Endothelial cell of coronary artery (primary cell): ENCODE data around the gene VPS37C. TPM values are rescaled to one million over a fixed set of nuclear protein-coding genes. Genes with fewer than 3 reads are reported as not detected.

Experiments used
- total RNA-seq: library from RNA; depleted of rRNA; stranded (reverse); fragments of >200 nt; gene quantifications from 2 replicates; pipeline ENCODE4 v1.2.3, GENCODE V29; 2014

The VPS37C gene
- total RNA-seq: 8.0 and 8.3 TPM in 2 replicates

GRCh38 chr11:61161190-61162091 lies at the start of gene VPS37C:
TSS of gene VPS37C (minus strand) at chr11:61161426. CDS start at chr11:61138829, 22,597 bp downstream.

DNA sequence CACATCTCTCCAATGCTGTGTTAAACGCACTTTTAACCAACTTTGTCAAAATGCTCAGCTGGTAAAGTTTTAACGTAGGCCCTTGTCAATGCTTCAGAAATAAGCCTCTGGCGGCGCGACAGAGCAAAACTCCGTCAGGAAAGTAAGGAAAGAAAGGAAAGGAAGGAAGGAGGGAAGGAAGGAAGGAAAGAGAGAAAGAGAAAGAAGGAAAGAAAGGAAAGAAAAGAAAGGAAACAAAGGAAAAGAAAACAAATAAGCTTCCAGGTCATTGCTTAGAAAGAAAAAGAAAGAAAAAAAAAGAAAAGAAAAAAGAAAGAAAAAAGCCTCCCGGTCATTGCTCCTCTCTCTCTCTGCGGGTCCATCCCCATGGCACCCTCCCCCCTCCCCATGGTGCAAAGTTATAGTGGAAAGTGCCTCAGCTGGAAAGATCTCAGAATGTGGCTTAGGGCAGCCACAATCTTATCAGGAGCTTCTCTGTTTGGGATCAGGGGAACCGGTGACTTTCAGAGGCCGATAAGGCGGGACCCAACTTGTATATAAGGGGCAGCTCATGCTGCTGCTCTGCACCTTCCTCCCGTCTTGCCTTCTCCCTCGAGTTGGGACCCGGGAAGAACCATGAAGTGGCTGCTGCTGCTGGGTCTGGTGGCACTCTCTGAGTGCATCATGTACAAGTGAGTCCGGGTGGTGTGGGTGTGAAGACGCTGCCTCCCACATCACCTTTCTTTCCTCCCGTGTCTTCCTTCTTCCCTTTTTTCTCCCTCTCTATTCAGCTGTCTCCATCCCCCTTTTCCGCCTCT lies 41.9 kb upstream of the VPS37C start, which contains the start of gene PGA3:
PGA3 (plus strand) TSS at position 566 of the 797 bp plus-strand sequence; CDS start at position 616, 50 bp downstream.

Other genes starting within 250 kb of the VPS37C start
- 60.6 and 62.5 TPM in 2 replicates for gene TMEM109, start 247.3 kb downstream of the VPS37C start, total RNA-seq
- gene TMEM132A, start 237.0 kb downstream of the VPS37C start, total RNA-seq: 74.9 and 87.1 TPM in 2 replicates
- gene SLC15A3, start 209.2 kb downstream of the VPS37C start, total RNA-seq: 2.6 and 8.7 TPM in 2 replicates
- not detected in 2 replicates for gene CD6, start 189.7 kb downstream of the VPS37C start, total RNA-seq
- not detected in 2 replicates for gene CD5, start 58.9 kb downstream of the VPS37C start, total RNA-seq
- 0.09 TPM in 1 of 2 replicates, not detected in the other for gene PGA3, start 42.1 kb upstream of the VPS37C start, total RNA-seq
- gene PGA4, start 60.9 kb upstream of the VPS37C start, total RNA-seq: not detected in 2 replicates
- gene PGA5, start 79.7 kb upstream of the VPS37C start, total RNA-seq: not detected in 2 replicates
- 1.9 and 4.1 TPM in 2 replicates for gene VWCE, start 133.9 kb upstream of the VPS37C start, total RNA-seq
- gene DDB1, start 171.7 kb upstream of the VPS37C start, total RNA-seq: 274 and 319 TPM in 2 replicates
- gene TKFC, start 171.8 kb upstream of the VPS37C start, total RNA-seq: 12.3 and 18.7 TPM in 2 replicates
- gene CYB561A3, start 200.5 kb upstream of the VPS37C start, total RNA-seq: 30.8 and 32.1 TPM in 2 replicates
- gene TMEM138, start 200.9 kb upstream of the VPS37C start, total RNA-seq: 10.0 and 13.3 TPM in 2 replicates
- 6.6 and 9.1 TPM in 2 replicates for gene TMEM216, start 231.2 kb upstream of the VPS37C start, total RNA-seq